ENCODE measurements around the gene TNS2. TPM values are rescaled to one million over a fixed set of nuclear protein-coding genes. Genes with fewer than 3 reads are reported as not detected.
"Not testable (repeated sequence)": the region's sequence is repeated elsewhere in the genome, so short reads cannot be mapped to it uniquely, and the experiment has no call there.

TNS2 gene
- total RNA-seq, 2 donors from 2014 or later: 1.2 to 2.1 TPM

- Mint-ChIP-seq H3K27ac (peak overlapping the region in 1 of 2 donors; percentile 25), H3K36me3 (no peaks in the 10 kb centered on the region), H3K9me3 (no peaks in the 10 kb centered on the region)
- ATAC-seq (no peak), DNase-seq (ENCODE audit: low spot score in 2 of 2) (no peak)
Observed at GRCh38 chr12:53105256-53105655, 55.4 kb downstream of the TNS2 start.

GRCh38 chr12:53105712-53106439 lies 56.0 kb downstream of the TNS2 start:
- ATAC-seq (no peak), DNase-seq (ENCODE audit: low spot score in 2 of 2) (no peak)
- Mint-ChIP-seq H3K27ac (no peak overlapping the region), H3K36me3 (no peaks in the 10 kb centered on the region), H3K9me3 (no peaks in the 10 kb centered on the region)

GRCh38 chr12:53107122-53107521 lies 57.3 kb downstream of the TNS2 start:
- DNase-seq (ENCODE audit: low spot score in 2 of 2): no peak
- H3K36me3 Mint-ChIP-seq: no peaks in the 10 kb centered on the region
- no peaks in the 10 kb centered on the region for H3K9me3 Mint-ChIP-seq
- no peak for ATAC-seq
- H3K27ac Mint-ChIP-seq: no peak overlapping the region

GRCh38 chr12:53112431-53112830 lies 62.6 kb downstream of the TNS2 start:
- not testable (repeated sequence) for H3K9me3 Mint-ChIP-seq; DNase-seq (ENCODE audit: low spot score in 2 of 2); H3K36me3 Mint-ChIP-seq; ATAC-seq; H3K27ac Mint-ChIP-seq

GRCh38 chr12:53113136-53113705 lies 63.4 kb downstream of the TNS2 start:
- Mint-ChIP-seq H3K9me3 (no peaks in the 10 kb centered on the region), H3K36me3 (no peaks in the 10 kb centered on the region), H3K27ac (no peak overlapping the region)
- ATAC-seq: no peak
- DNase-seq (ENCODE audit: low spot score in 2 of 2): no peak

GRCh38 chr12:53113951-53114350 lies 64.1 kb downstream of the TNS2 start:
- no peak overlapping the region for H3K27ac Mint-ChIP-seq

More at GRCh38 chr12:53113951-53114350, 64.1 kb downstream of the TNS2 start:
- ATAC-seq (no peak), DNase-seq (ENCODE audit: low spot score in 2 of 2) (no peak)
- Mint-ChIP-seq H3K9me3 (no peaks in the 10 kb centered on the region), H3K36me3 (no peaks in the 10 kb centered on the region)

Other genes with a start within 250 kb of the TNS2 start
- gene KRT4, start 235.9 kb upstream of the TNS2 start, total RNA-seq: not detected
- under 1 TPM; 0.12 to 0.25 TPM for gene KRT79, start 215.8 kb upstream of the TNS2 start, total RNA-seq
- not detected for gene KRT78, start 201.1 kb upstream of the TNS2 start, total RNA-seq
- gene KRT8, start 145.0 kb upstream of the TNS2 start, total RNA-seq: under 1 TPM; 0.34 to 0.66 TPM
- gene KRT18, start 100.9 kb upstream of the TNS2 start, total RNA-seq: 1 to 10 TPM; 7.7 to 8.5 TPM
- 1,000 to 10,000 TPM in 1 of 2 donors, 100 to 1,000 TPM in 1; 637 to 1,013 TPM for gene EIF4B, start 43.6 kb upstream of the TNS2 start, total RNA-seq
- 10 to 100 TPM; 19.2 to 22.2 TPM for gene SPRYD3, start 29.3 kb downstream of the TNS2 start, total RNA-seq
- gene IGFBP6, start 47.6 kb downstream of the TNS2 start, total RNA-seq: 1 to 10 TPM; 1.5 to 3.6 TPM
- gene SOAT2, start 53.4 kb downstream of the TNS2 start, total RNA-seq: under 1 TPM; 0.35 to 0.59 TPM
- gene ZNF740, start 130.7 kb downstream of the TNS2 start, total RNA-seq: 10 to 100 TPM; 36.8 to 43.2 TPM
- gene CSAD, start 130.9 kb downstream of the TNS2 start, total RNA-seq: 10 to 100 TPM; 24.4 to 55.8 TPM
- gene ITGB7, start 157.2 kb downstream of the TNS2 start, total RNA-seq: 10 to 100 TPM; 71.4 to 76.3 TPM
- gene RARG, start 182.1 kb downstream of the TNS2 start, total RNA-seq: 10 to 100 TPM; 15.5 to 23.5 TPM
- gene ESPL1, start 218.2 kb downstream of the TNS2 start, total RNA-seq: 10 to 100 TPM; 32.8 to 76.3 TPM
- 100 to 1,000 TPM; 334 to 355 TPM for gene PFDN5, start 245.5 kb downstream of the TNS2 start, total RNA-seq
- 10 to 100 TPM; 63.8 to 91.5 TPM for gene MYG1, start 249.6 kb downstream of the TNS2 start, total RNA-seq

Data from activated naive CD4-positive, alpha-beta T cell treated with anti-CD3 and anti-CD28 coated beads, Interleukin-2, amount 50 U/mL, for 72 hours (primary cell).